Measurements from ENCODE around the gene FXR2. TPM values are rescaled to one million over a fixed set of nuclear protein-coding genes. Genes with fewer than 3 reads are reported as not detected.

Gene FXR2
- total and polyA plus RNA-seq, 2 experiments from 2014 or later, result 10.9 to 24.4 TPM

Small RNAs within 50 kb of the gene (small RNA-seq; reads per million reads assigned to genes)
- gene CD68 (ENCODE audit: low replicate concordance) (not detected), gene SNORA48 (ENCODE audit: low replicate concordance) (not detected), gene SNORD10 (ENCODE audit: low replicate concordance) (not detected)

Other genes with a start within 250 kb of the FXR2 start
- gene TNK1, start 233.8 kb downstream of the FXR2 start, total RNA-seq (2014; rRNA removed; shearing (Covaris generic)), result 8.9 and 15.0 TPM in 2 replicates
- gene TNK1, start 233.8 kb downstream of the FXR2 start, polyA plus RNA-seq (2016; fragmentation: Nextera tagmentation; extraction: Ambion mirVana), result 6.1 TPM in 2 replicates
- gene PLSCR3, start 220.4 kb downstream of the FXR2 start, total RNA-seq (2014; rRNA removed; shearing (Covaris generic)), result 34.3 and 41.7 TPM in 2 replicates
- gene PLSCR3, start 220.4 kb downstream of the FXR2 start, polyA plus RNA-seq (2016; fragmentation: Nextera tagmentation; extraction: Ambion mirVana), result 29.5 and 30.0 TPM in 2 replicates
- gene TMEM256, start 210.8 kb downstream of the FXR2 start, total RNA-seq (2014; rRNA removed; shearing (Covaris generic)), result 127 and 138 TPM in 2 replicates
- 197 and 227 TPM in 2 replicates for gene TMEM256, start 210.8 kb downstream of the FXR2 start, polyA plus RNA-seq (2016; fragmentation: Nextera tagmentation; extraction: Ambion mirVana)
- gene NLGN2, start 207.1 kb downstream of the FXR2 start, total RNA-seq (2014; rRNA removed; shearing (Covaris generic)), result 26.8 and 38.7 TPM in 2 replicates
- 14.4 TPM in 2 replicates for gene NLGN2, start 207.1 kb downstream of the FXR2 start, polyA plus RNA-seq (2016; fragmentation: Nextera tagmentation; extraction: Ambion mirVana)
- not detected in 2 replicates for gene SPEM1, start 194.6 kb downstream of the FXR2 start, total RNA-seq (2014; rRNA removed; shearing (Covaris generic))
- not detected in 2 replicates for gene SPEM1, start 194.6 kb downstream of the FXR2 start, polyA plus RNA-seq (2016; fragmentation: Nextera tagmentation; extraction: Ambion mirVana)
- gene SPEM2, start 189.3 kb downstream of the FXR2 start, total RNA-seq (2014; rRNA removed; shearing (Covaris generic)), result not detected in 2 replicates
- gene SPEM2, start 189.3 kb downstream of the FXR2 start, polyA plus RNA-seq (2016; fragmentation: Nextera tagmentation; extraction: Ambion mirVana), result not detected in 2 replicates
- gene SPEM3, start 186.0 kb downstream of the FXR2 start, total RNA-seq (2014; rRNA removed; shearing (Covaris generic)), result not detected in 2 replicates
- not detected in 2 replicates for gene SPEM3, start 186.0 kb downstream of the FXR2 start, polyA plus RNA-seq (2016; fragmentation: Nextera tagmentation; extraction: Ambion mirVana)
- gene TMEM102, start 179.5 kb downstream of the FXR2 start, total RNA-seq (2014; rRNA removed; shearing (Covaris generic)), result 15.1 and 23.2 TPM in 2 replicates
- 6.1 and 6.4 TPM in 2 replicates for gene TMEM102, start 179.5 kb downstream of the FXR2 start, polyA plus RNA-seq (2016; fragmentation: Nextera tagmentation; extraction: Ambion mirVana)
- gene FGF11, start 175.4 kb downstream of the FXR2 start, total RNA-seq (2014; rRNA removed; shearing (Covaris generic)), result 16.6 TPM in 2 replicates
- gene FGF11, start 175.4 kb downstream of the FXR2 start, polyA plus RNA-seq (2016; fragmentation: Nextera tagmentation; extraction: Ambion mirVana), result 11.1 and 13.3 TPM in 2 replicates
- gene CHRNB1, start 169.8 kb downstream of the FXR2 start, total RNA-seq (2014; rRNA removed; shearing (Covaris generic)), result 11.2 and 12.0 TPM in 2 replicates
- 10.0 and 11.1 TPM in 2 replicates for gene CHRNB1, start 169.8 kb downstream of the FXR2 start, polyA plus RNA-seq (2016; fragmentation: Nextera tagmentation; extraction: Ambion mirVana)
- gene ZBTB4, start 135.3 kb downstream of the FXR2 start, total RNA-seq (2014; rRNA removed; shearing (Covaris generic)), result 6.9 and 11.2 TPM in 2 replicates
- gene ZBTB4, start 135.3 kb downstream of the FXR2 start, polyA plus RNA-seq (2016; fragmentation: Nextera tagmentation; extraction: Ambion mirVana), result 3.6 and 4.2 TPM in 2 replicates
- not detected in 2 replicates for gene SLC35G6, start 133.5 kb downstream of the FXR2 start, total RNA-seq (2014; rRNA removed; shearing (Covaris generic))
- 0.16 TPM in 1 of 2 replicates, not detected in the other for gene SLC35G6, start 133.5 kb downstream of the FXR2 start, polyA plus RNA-seq (2016; fragmentation: Nextera tagmentation; extraction: Ambion mirVana)
- gene POLR2A, start 130.5 kb downstream of the FXR2 start, total RNA-seq (2014; rRNA removed; shearing (Covaris generic)), result 136 and 151 TPM in 2 replicates
- 56.8 and 58.1 TPM in 2 replicates for gene POLR2A, start 130.5 kb downstream of the FXR2 start, polyA plus RNA-seq (2016; fragmentation: Nextera tagmentation; extraction: Ambion mirVana)
- 1.6 and 6.0 TPM in 2 replicates for gene TNFSF12, start 65.8 kb downstream of the FXR2 start, total RNA-seq (2014; rRNA removed; shearing (Covaris generic))
- 3.5 and 5.1 TPM in 2 replicates for gene TNFSF12, start 65.8 kb downstream of the FXR2 start, polyA plus RNA-seq (2016; fragmentation: Nextera tagmentation; extraction: Ambion mirVana)
- gene TNFSF13, start 56.1 kb downstream of the FXR2 start, total RNA-seq (2014; rRNA removed; shearing (Covaris generic)), result 1.5 TPM in 1 of 2 replicates, not detected in the other
- 1.9 and 2.2 TPM in 2 replicates for gene TNFSF13, start 56.1 kb downstream of the FXR2 start, polyA plus RNA-seq (2016; fragmentation: Nextera tagmentation; extraction: Ambion mirVana)
- 125 and 138 TPM in 2 replicates for gene SENP3, start 53.0 kb downstream of the FXR2 start, total RNA-seq (2014; rRNA removed; shearing (Covaris generic))
- gene SENP3, start 53.0 kb downstream of the FXR2 start, polyA plus RNA-seq (2016; fragmentation: Nextera tagmentation; extraction: Ambion mirVana), result 5.5 and 6.5 TPM in 2 replicates
- 0.62 TPM in 1 of 2 replicates, not detected in the other for gene CD68, start 35.3 kb downstream of the FXR2 start, total RNA-seq (2014; rRNA removed; shearing (Covaris generic))
- not detected in 2 replicates for gene CD68, start 35.3 kb downstream of the FXR2 start, polyA plus RNA-seq (2016; fragmentation: Nextera tagmentation; extraction: Ambion mirVana)
- 196 and 216 TPM in 2 replicates for gene MPDU1, start 31.0 kb downstream of the FXR2 start, total RNA-seq (2014; rRNA removed; shearing (Covaris generic))
- 65.1 and 65.8 TPM in 2 replicates for gene MPDU1, start 31.0 kb downstream of the FXR2 start, polyA plus RNA-seq (2016; fragmentation: Nextera tagmentation; extraction: Ambion mirVana)
- 23.6 and 43.0 TPM in 2 replicates for gene SOX15, start 24.8 kb downstream of the FXR2 start, total RNA-seq (2014; rRNA removed; shearing (Covaris generic))
- 29.9 and 37.7 TPM in 2 replicates for gene SOX15, start 24.8 kb downstream of the FXR2 start, polyA plus RNA-seq (2016; fragmentation: Nextera tagmentation; extraction: Ambion mirVana)
- 52.7 and 56.7 TPM in 2 replicates for gene SAT2, start 12.9 kb upstream of the FXR2 start, total RNA-seq (2014; rRNA removed; shearing (Covaris generic))
- gene SAT2, start 12.9 kb upstream of the FXR2 start, polyA plus RNA-seq (2016; fragmentation: Nextera tagmentation; extraction: Ambion mirVana), result 69.4 and 74.4 TPM in 2 replicates
- 0.38 and 0.66 TPM in 2 replicates for gene SHBG, start 15.2 kb upstream of the FXR2 start, total RNA-seq (2014; rRNA removed; shearing (Covaris generic))
- 0.48 and 0.90 TPM in 2 replicates for gene SHBG, start 15.2 kb upstream of the FXR2 start, polyA plus RNA-seq (2016; fragmentation: Nextera tagmentation; extraction: Ambion mirVana)
- gene ATP1B2, start 36.0 kb upstream of the FXR2 start, total RNA-seq (2014; rRNA removed; shearing (Covaris generic)), result 11.2 and 14.9 TPM in 2 replicates
- 33.1 and 35.3 TPM in 2 replicates for gene ATP1B2, start 36.0 kb upstream of the FXR2 start, polyA plus RNA-seq (2016; fragmentation: Nextera tagmentation; extraction: Ambion mirVana)
- 154 and 178 TPM in 2 replicates for gene TP53, start 72.6 kb upstream of the FXR2 start, total RNA-seq (2014; rRNA removed; shearing (Covaris generic))
- 119 and 138 TPM in 2 replicates for gene TP53, start 72.6 kb upstream of the FXR2 start, polyA plus RNA-seq (2016; fragmentation: Nextera tagmentation; extraction: Ambion mirVana)
- gene WRAP53, start 73.6 kb upstream of the FXR2 start, total RNA-seq (2014; rRNA removed; shearing (Covaris generic)), result 27.1 and 28.1 TPM in 2 replicates
- gene WRAP53, start 73.6 kb upstream of the FXR2 start, polyA plus RNA-seq (2016; fragmentation: Nextera tagmentation; extraction: Ambion mirVana), result 33.3 and 33.5 TPM in 2 replicates
- gene EFNB3, start 90.3 kb upstream of the FXR2 start, total RNA-seq (2014; rRNA removed; shearing (Covaris generic)), result 7.7 and 11.5 TPM in 2 replicates
- gene EFNB3, start 90.3 kb upstream of the FXR2 start, polyA plus RNA-seq (2016; fragmentation: Nextera tagmentation; extraction: Ambion mirVana), result 4.2 and 4.5 TPM in 2 replicates
- gene DNAH2, start 102.8 kb upstream of the FXR2 start, total RNA-seq (2014; rRNA removed; shearing (Covaris generic)), result 0.16 and 0.38 TPM in 2 replicates
- not detected in 2 replicates for gene DNAH2, start 102.8 kb upstream of the FXR2 start, polyA plus RNA-seq (2016; fragmentation: Nextera tagmentation; extraction: Ambion mirVana)
- 1.4 and 1.8 TPM in 2 replicates for gene KDM6B, start 219.3 kb upstream of the FXR2 start, total RNA-seq (2014; rRNA removed; shearing (Covaris generic))
- 1.1 and 1.4 TPM in 2 replicates for gene KDM6B, start 219.3 kb upstream of the FXR2 start, polyA plus RNA-seq (2016; fragmentation: Nextera tagmentation; extraction: Ambion mirVana)
- 0.97 TPM in 1 of 2 replicates, not detected in the other for gene TMEM88, start 240.2 kb upstream of the FXR2 start, total RNA-seq (2014; rRNA removed; shearing (Covaris generic))
- gene TMEM88, start 240.2 kb upstream of the FXR2 start, polyA plus RNA-seq (2016; fragmentation: Nextera tagmentation; extraction: Ambion mirVana), result 0.43 and 0.58 TPM in 2 replicates
- gene NAA38, start 242.7 kb upstream of the FXR2 start, total RNA-seq (2014; rRNA removed; shearing (Covaris generic)), result 17.1 and 24.0 TPM in 2 replicates
- 74.8 and 78.5 TPM in 2 replicates for gene NAA38, start 242.7 kb upstream of the FXR2 start, polyA plus RNA-seq (2016; fragmentation: Nextera tagmentation; extraction: Ambion mirVana)
- gene CYB5D1, start 243.1 kb upstream of the FXR2 start, total RNA-seq (2014; rRNA removed; shearing (Covaris generic)), result 5.6 and 8.4 TPM in 2 replicates
- 2.7 and 3.5 TPM in 2 replicates for gene CYB5D1, start 243.1 kb upstream of the FXR2 start, polyA plus RNA-seq (2016; fragmentation: Nextera tagmentation; extraction: Ambion mirVana)